Activated naive CD4-positive, alpha-beta T cell treated with anti-CD3 and anti-CD28 coated beads for 36 hours (primary cell): ENCODE measurements around the gene RGMB. TPM values are rescaled to one million over a fixed set of nuclear protein-coding genes. Genes with fewer than 3 reads are reported as not detected.

Experiments
- CTCF ChIA-PET: fragments of 350-600 bp; sonication (Branson Sonifier 250); formaldehyde crosslinking; loops from one replicate; lab custom pipeline; 2021; ENCODE audit warnings: antibody characterized with exemption; lab: Charles Lee
- DNase-seq: peaks from one replicate; pipeline ENCODE4 v3.0.0-alpha.2; 2020
- H3K27ac Mint-ChIP-seq: one replicate; pipeline ENCODE4 v1.8.0; 2021; ENCODE audit warnings: mild to moderate bottlenecking, mixed read lengths
- H3K27me3 Mint-ChIP-seq: one replicate; pipeline ENCODE4 v1.8.0; 2021; ENCODE audit warnings: low read depth, mixed read lengths
- H3K36me3 Mint-ChIP-seq: one replicate; pipeline ENCODE4 v1.8.0; 2021; ENCODE audit warnings: low read depth, mixed read lengths
- H3K4me1 Mint-ChIP-seq: one replicate; pipeline ENCODE4 v1.8.0; 2021; ENCODE audit warnings: low read depth, mixed read lengths
- H3K4me3 Mint-ChIP-seq: one replicate; pipeline ENCODE4 v1.8.0; 2021; ENCODE audit warnings: mild to moderate bottlenecking, moderate library complexity, mixed read lengths
- H3K9me3 Mint-ChIP-seq: one replicate; pipeline ENCODE4 v1.8.0; 2021; ENCODE audit warnings: mixed read lengths
- intact Hi-C: fragments of 100-400 bp; cut with micrococcal nuclease; formaldehyde crosslinking; loops from one replicate; pipeline ENCODE4 v1.15.1; 2023
- total RNA-seq, 2 experiments: library from RNA; stranded (reverse); gene quantifications; one replicate each; pipeline ENCODE4 v1.2.3, GENCODE V29; 2021

The RGMB gene
- total RNA-seq, 2 experiments from 2014 or later: 5.0 to 5.9 TPM

- H3K9me3 Mint-ChIP-seq: no peaks in the 10 kb centered on the region
- H3K4me1 Mint-ChIP-seq: peaks cover 35% of the 10 kb centered on the region
- H3K27ac Mint-ChIP-seq: no peak overlapping the region
- DNase-seq: no peak
- intact Hi-C loops: no loop called here
- peaks cover 3% of the 10 kb centered on the region for H3K36me3 Mint-ChIP-seq
- H3K4me3 Mint-ChIP-seq: no peak overlapping the region
- CTCF ChIA-PET: interaction anchor here (1.0 to 13.7 kb wide), 3 partner anchors 11 to 19 kb away, joined by 3 to 155 read pairs (median 3); no protein-coding TSS in a partner anchor
- H3K27me3 Mint-ChIP-seq: no peaks in the 10 kb centered on the region
Measured at GRCh38 chr5:98789029-98789428, 15.6 kb downstream of the RGMB start.

DNA sequence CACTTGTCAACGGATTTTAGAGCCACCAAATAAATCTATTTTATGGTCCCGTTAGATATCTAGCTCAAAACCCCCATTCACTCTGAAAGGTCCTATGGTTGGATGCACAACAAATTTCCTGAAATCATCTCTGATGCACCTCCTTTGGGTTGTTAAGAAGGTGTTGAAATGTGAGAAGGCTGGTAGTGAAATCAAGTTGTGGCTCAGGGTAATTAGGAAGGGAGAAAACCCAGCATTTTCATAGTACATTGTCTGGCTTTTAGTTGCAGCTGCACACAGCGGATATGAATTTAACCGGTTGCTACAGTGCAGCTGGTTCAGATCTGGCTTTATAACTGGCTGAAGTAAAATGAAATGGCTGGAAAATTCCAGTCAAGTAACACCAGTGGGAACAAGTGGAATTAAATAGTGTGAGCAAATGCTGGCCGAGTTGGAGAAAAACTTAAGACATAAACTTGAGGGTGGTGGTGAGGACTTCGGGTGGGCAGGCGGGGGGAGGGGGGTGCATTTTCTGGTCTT, 17.6 kb downstream of the RGMB start:
- no peak for DNase-seq
- no peak overlapping the region for H3K4me3 Mint-ChIP-seq
- H3K9me3 Mint-ChIP-seq: no peaks in the 10 kb centered on the region
- H3K4me1 Mint-ChIP-seq: peaks cover 17% of the 10 kb centered on the region
- peaks cover 3% of the 10 kb centered on the region for H3K36me3 Mint-ChIP-seq
- CTCF ChIA-PET: interaction anchor here (13.7 kb wide), 1 partner anchor 22 kb away, joined by 155 read pairs; no protein-coding TSS in a partner anchor
- no peak overlapping the region for H3K27ac Mint-ChIP-seq
- H3K27me3 Mint-ChIP-seq: no peaks in the 10 kb centered on the region
- intact Hi-C loops: no loop called here

GRCh38 chr5:98791898-98792580, 18.6 kb downstream of the RGMB start:
- peaks cover 3% of the 10 kb centered on the region for H3K36me3 Mint-ChIP-seq
- CTCF ChIA-PET: interaction anchor here (13.7 kb wide), 1 partner anchor 22 kb away, joined by 155 read pairs; no protein-coding TSS in a partner anchor
- no peak for DNase-seq
- intact Hi-C loops: no loop called here
- H3K27ac Mint-ChIP-seq: no peak overlapping the region
- H3K9me3 Mint-ChIP-seq: no peaks in the 10 kb centered on the region
- H3K4me1 Mint-ChIP-seq: peaks cover 14% of the 10 kb centered on the region
- H3K27me3 Mint-ChIP-seq: no peaks in the 10 kb centered on the region
- no peak overlapping the region for H3K4me3 Mint-ChIP-seq

DNA sequence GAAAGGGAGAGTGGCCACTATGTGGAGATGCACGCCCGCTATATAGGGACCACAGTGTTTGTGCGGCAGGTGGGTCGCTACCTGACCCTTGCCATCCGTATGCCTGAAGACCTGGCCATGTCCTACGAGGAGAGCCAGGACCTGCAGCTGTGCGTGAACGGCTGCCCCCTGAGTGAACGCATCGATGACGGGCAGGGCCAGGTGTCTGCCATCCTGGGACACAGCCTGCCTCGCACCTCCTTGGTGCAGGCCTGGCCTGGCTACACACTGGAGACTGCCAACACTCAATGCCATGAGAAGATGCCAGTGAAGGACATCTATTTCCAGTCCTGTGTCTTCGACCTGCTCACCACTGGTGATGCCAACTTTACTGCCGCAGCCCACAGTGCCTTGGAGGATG, 19.8 kb downstream of the RGMB start:
- no peaks in the 10 kb centered on the region for H3K27me3 Mint-ChIP-seq
- DNase-seq: no peak
- CTCF ChIA-PET: interaction anchor here (13.7 kb wide), 1 partner anchor 24 kb away, joined by 155 read pairs; no protein-coding TSS in a partner anchor
- no peak overlapping the region for H3K27ac Mint-ChIP-seq
- peaks cover 3% of the 10 kb centered on the region for H3K36me3 Mint-ChIP-seq
- peaks cover 14% of the 10 kb centered on the region for H3K4me1 Mint-ChIP-seq
- no peaks in the 10 kb centered on the region for H3K9me3 Mint-ChIP-seq
- intact Hi-C loops: no loop called here
- H3K4me3 Mint-ChIP-seq: no peak overlapping the region

- no peak overlapping the region for H3K27ac Mint-ChIP-seq
Measured at GRCh38 chr5:98794001-98794400, 20.5 kb downstream of the RGMB start.

DNA sequence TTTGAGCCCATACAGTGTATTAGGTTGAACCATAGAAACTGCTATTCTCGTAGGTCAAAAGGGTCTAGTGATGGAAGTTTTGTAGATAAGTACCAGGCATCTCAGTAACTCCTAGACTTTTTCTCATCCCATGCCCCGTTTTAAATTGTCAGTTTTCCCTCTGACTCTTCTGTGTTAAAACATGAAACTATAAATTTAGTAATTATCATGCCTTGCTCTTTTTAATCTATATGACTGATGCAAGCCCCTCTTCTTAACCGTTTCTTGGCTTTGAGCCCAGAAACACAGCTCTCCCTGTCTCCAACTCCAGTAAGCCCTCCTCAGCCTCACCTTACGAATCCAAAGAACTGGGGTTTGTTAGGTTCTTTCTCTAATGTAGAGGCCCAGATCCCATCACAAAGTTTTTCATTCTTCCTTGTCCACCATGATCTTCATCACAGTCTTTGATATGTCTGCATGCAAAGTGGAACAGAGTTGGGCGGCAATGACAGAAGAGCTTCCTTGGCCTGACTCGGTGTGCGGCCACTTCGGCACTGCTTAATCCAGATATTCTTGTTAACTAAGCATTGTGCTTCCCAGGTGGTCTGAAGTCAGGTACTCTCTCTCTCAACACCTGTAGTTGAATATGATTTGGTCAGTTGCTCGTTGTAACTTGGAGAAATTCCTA, 21.1 kb downstream of the RGMB start:
- Mint-ChIP-seq H3K36me3 (peaks cover 3% of the 10 kb centered on the region), H3K27me3 (no peaks in the 10 kb centered on the region), H3K9me3 (no peaks in the 10 kb centered on the region), H3K27ac (no peak overlapping the region), H3K4me1 (peaks cover 8% of the 10 kb centered on the region), H3K4me3 (no peak overlapping the region)
- CTCF ChIA-PET: interaction anchor here (1.4 to 13.7 kb wide), 4 partner anchors 10 to 25 kb away, joined by 3 to 155 read pairs (median 14); no protein-coding TSS in a partner anchor
- DNase-seq: no peak
- intact Hi-C loops: no loop called here

More at GRCh38 chr5:98794001-98794400, 20.5 kb downstream of the RGMB start:
- Mint-ChIP-seq H3K27me3 (no peaks in the 10 kb centered on the region), H3K4me3 (no peak overlapping the region), H3K36me3 (peaks cover 3% of the 10 kb centered on the region), H3K4me1 (peaks cover 10% of the 10 kb centered on the region), H3K9me3 (no peaks in the 10 kb centered on the region)
- intact Hi-C loops: no loop called here
- no peak for DNase-seq
- CTCF ChIA-PET: interaction anchor here (3.6 to 13.7 kb wide), 2 partner anchors 17 to 24 kb away, joined by 23 to 155 read pairs; no protein-coding TSS in a partner anchor

GRCh38 chr5:98795243-98795642, 21.8 kb downstream of the RGMB start:
- Mint-ChIP-seq H3K27ac (no peak overlapping the region), H3K4me3 (no peak overlapping the region), H3K9me3 (no peaks in the 10 kb centered on the region), H3K27me3 (no peaks in the 10 kb centered on the region), H3K36me3 (peaks cover 3% of the 10 kb centered on the region), H3K4me1 (peaks cover 4% of the 10 kb centered on the region)
- intact Hi-C loops: no loop called here
- CTCF ChIA-PET: interaction anchor here (1.2 to 13.7 kb wide), 6 partner anchors 11 to 1564 kb away, joined by 3 to 155 read pairs (median 6); no protein-coding TSS in a partner anchor
- no peak for DNase-seq

- CTCF ChIA-PET: interaction anchor here (0.6 to 13.7 kb wide), 16 partner anchors 9 to 1593 kb away, joined by 3 to 155 read pairs (median 4); no protein-coding TSS in a partner anchor
- H3K9me3 Mint-ChIP-seq: no peaks in the 10 kb centered on the region
- H3K36me3 Mint-ChIP-seq: peaks cover 3% of the 10 kb centered on the region
- peak; percentile 79 for DNase-seq
- peaks cover 1% of the 10 kb centered on the region for H3K4me1 Mint-ChIP-seq
- H3K27me3 Mint-ChIP-seq: no peaks in the 10 kb centered on the region
- intact Hi-C loops: loop anchor here (1.0 kb wide), 2 partner anchors 25 to 1565 kb away; no protein-coding TSS in a partner anchor
- H3K4me3 Mint-ChIP-seq: no peak overlapping the region
- no peak overlapping the region for H3K27ac Mint-ChIP-seq
Measured at GRCh38 chr5:98796197-98796972, 22.9 kb downstream of the RGMB start.

GRCh38 chr5:98798371-98798770, 24.9 kb downstream of the RGMB start:
- no peak for DNase-seq
- CTCF ChIA-PET: interaction anchor here (13.7 kb wide), 1 partner anchor 29 kb away, joined by 155 read pairs; no protein-coding TSS in a partner anchor
- H3K9me3 Mint-ChIP-seq: no peaks in the 10 kb centered on the region
- no peak overlapping the region for H3K27ac Mint-ChIP-seq
- H3K4me1 Mint-ChIP-seq: peaks cover 1% of the 10 kb centered on the region
- no peaks in the 10 kb centered on the region for H3K36me3 Mint-ChIP-seq
- H3K27me3 Mint-ChIP-seq: no peaks in the 10 kb centered on the region
- H3K4me3 Mint-ChIP-seq: no peak overlapping the region
- intact Hi-C loops: no loop called here

DNA sequence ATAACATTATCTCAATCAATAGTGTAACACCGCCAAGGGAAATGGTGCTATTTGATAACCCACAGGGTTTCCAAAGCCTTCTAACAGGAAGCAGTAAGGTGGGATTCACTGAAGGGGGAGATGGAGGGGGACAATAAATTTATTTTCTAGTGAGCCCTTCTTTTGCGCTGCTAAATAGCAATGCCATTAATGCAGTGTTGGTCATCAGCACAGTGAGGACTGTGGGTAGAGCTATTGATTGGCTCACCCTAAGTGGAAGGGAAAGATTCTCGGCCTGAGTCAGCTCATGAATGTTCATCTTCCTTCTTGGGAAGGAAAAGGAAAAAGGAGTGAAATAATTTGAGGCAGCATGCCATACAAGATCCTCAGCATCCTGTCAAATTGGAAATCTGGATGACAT, 25.4 kb downstream of the RGMB start:
- no peaks in the 10 kb centered on the region for H3K9me3 Mint-ChIP-seq
- H3K27ac Mint-ChIP-seq: no peak overlapping the region
- H3K27me3 Mint-ChIP-seq: no peaks in the 10 kb centered on the region
- peaks cover 1% of the 10 kb centered on the region for H3K4me1 Mint-ChIP-seq
- H3K36me3 Mint-ChIP-seq: no peaks in the 10 kb centered on the region
- no peak overlapping the region for H3K4me3 Mint-ChIP-seq
- CTCF ChIA-PET: interaction anchor here (0.8 kb wide), 1 partner anchor 28 kb away, joined by 3 read pairs; no protein-coding TSS in a partner anchor
- no peak for DNase-seq
- intact Hi-C loops: no loop called here

DNA sequence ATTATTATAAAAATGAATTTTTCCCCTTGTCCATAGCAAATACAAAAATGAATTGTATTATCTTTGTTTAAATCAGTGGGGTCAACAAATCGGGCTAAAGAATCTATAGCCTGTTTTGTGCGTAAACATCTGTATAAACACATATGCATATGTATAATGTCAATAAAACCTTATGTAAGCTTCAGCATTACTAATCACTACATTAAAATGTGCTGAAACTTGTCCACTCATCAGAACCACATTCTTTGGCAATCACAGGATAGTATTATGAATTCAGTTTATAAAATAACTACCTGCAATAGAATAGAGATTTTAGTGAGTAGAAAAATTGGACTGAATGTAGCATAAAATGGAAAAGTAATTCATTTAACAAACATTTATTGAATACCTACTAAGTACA, 30.6 kb downstream of the RGMB start:
- intact Hi-C loops: no loop called here
- peaks cover 15% of the 10 kb centered on the region for H3K36me3 Mint-ChIP-seq

More for the DNA sequence above, 30.6 kb downstream of the RGMB start:
- no peak for DNase-seq
- no peak overlapping the region for H3K27ac Mint-ChIP-seq
- peaks cover 18% of the 10 kb centered on the region for H3K9me3 Mint-ChIP-seq
- H3K4me1 Mint-ChIP-seq: no peaks in the 10 kb centered on the region
- no peak overlapping the region for H3K4me3 Mint-ChIP-seq
- H3K27me3 Mint-ChIP-seq: no peaks in the 10 kb centered on the region
- CTCF ChIA-PET: interaction anchor here (0.6 kb wide), 1 partner anchor 418 kb away, joined by 3 read pairs; no protein-coding TSS in a partner anchor
